Activated CD4-positive, alpha-beta T cell treated with anti-CD3 and anti-CD28 coated beads, Interleukin-2, amount 10 ng/mL, durations not matched to agents 7 days and 5 days (primary cell): Measurements from ENCODE around the gene PCMTD2. TPM values are rescaled to one million over a fixed set of nuclear protein-coding genes. Genes with fewer than 3 reads are reported as not detected.
A peak's percentile ranks its signal among the peaks of the same experiment; 100 is the strongest.

Experiments
- CTCF ChIA-PET: fragments of 350-600 bp; sonication (Branson Sonifier 250); formaldehyde crosslinking; loops from one replicate; lab custom pipeline; 2021; ENCODE audit warnings: antibody characterized with exemption; lab: Charles Lee
- POLR2A ChIA-PET: fragments of 350-600 bp; sonication (Branson Sonifier 250); formaldehyde crosslinking; loops from one replicate; lab custom pipeline; 2021; ENCODE audit warnings: antibody characterized with exemption; lab: Charles Lee
- DNase-seq: peaks from one replicate; pipeline ENCODE4 v3.0.0-alpha.2; 2020
- H3K27ac Mint-ChIP-seq: one replicate; pipeline ENCODE4 v1.8.0; 2021; ENCODE audit warnings: mild to moderate bottlenecking, moderate library complexity, mixed read lengths
- H3K27me3 Mint-ChIP-seq: one replicate; pipeline ENCODE4 v1.8.0; 2021; ENCODE audit warnings: mixed read lengths
- H3K36me3 Mint-ChIP-seq: one replicate; pipeline ENCODE4 v1.8.0; 2021; ENCODE audit warnings: low read depth, mixed read lengths
- H3K4me1 Mint-ChIP-seq: one replicate; pipeline ENCODE4 v1.8.0; 2021; ENCODE audit warnings: mixed read lengths
- H3K4me3 Mint-ChIP-seq: one replicate; pipeline ENCODE4 v1.8.0; 2021; ENCODE audit warnings: mild to moderate bottlenecking, moderate library complexity, mixed read lengths
- H3K9me3 Mint-ChIP-seq: one replicate; pipeline ENCODE4 v1.8.0; 2021; ENCODE audit warnings: mixed read lengths
- total RNA-seq, 2 experiments: library from RNA; stranded (reverse); gene quantifications; one replicate each; pipeline ENCODE4 v1.2.3, GENCODE V29; 2021

PCMTD2 gene
- total RNA-seq, 2 experiments from 2014 or later: 68.4 to 69.3 TPM

DNA sequence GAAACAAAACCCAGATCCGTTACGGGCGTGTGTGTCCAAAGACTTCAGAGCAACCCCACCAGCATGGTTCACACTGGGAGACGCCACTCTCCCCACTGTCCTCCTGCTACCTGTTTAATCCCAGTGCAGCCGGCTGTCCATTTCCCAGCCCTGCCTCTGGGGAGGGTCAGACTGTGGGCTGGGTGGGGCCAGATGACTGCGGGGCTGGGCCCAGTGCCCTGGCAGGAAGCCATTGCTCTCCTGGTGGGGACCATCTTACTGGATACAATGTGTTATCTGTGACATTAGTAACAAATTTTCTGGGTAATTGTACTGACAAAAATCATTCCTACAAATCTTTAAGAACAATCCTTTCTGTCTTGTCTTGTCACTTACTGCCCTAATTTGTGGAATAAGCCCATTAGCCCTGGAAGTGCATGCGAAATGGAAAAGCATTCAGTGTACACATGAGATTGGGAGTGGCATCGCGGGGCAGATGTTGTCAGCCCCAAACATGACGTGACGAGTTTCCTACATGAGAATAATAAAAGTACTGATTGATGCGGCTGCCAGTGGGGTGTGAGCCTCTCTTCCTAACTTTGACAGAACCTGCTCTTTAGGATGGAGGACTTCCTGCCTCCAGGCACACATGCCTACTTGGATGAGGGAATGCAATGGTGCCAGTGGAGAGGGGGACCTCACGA is 37.9 kb upstream of the PCMTD2 start:
- H3K9me3 Mint-ChIP-seq: no peaks in the 10 kb centered on the region
- H3K4me3 Mint-ChIP-seq: no peak overlapping the region
- H3K4me1 Mint-ChIP-seq: peaks cover 10% of the 10 kb centered on the region

GRCh38 chr20:64219202-64219601 is 36.3 kb upstream of the PCMTD2 start:
- no peaks in the 10 kb centered on the region for H3K27me3 Mint-ChIP-seq
- CTCF ChIA-PET: no interaction called here

More for the DNA sequence above, 37.9 kb upstream of the PCMTD2 start:
- Mint-ChIP-seq H3K27me3 (no peaks in the 10 kb centered on the region), H3K27ac (no peak overlapping the region), H3K36me3 (no peaks in the 10 kb centered on the region)
- ChIA-PET POLR2A (no interaction called here), CTCF (no interaction called here)
- no peak for DNase-seq

GRCh38 chr20:64219730-64220129 is 35.8 kb upstream of the PCMTD2 start:
- Mint-ChIP-seq H3K27ac (no peak overlapping the region), H3K4me1 (peaks cover 6% of the 10 kb centered on the region), H3K36me3 (no peaks in the 10 kb centered on the region), H3K27me3 (no peaks in the 10 kb centered on the region), H3K4me3 (no peak overlapping the region), H3K9me3 (no peaks in the 10 kb centered on the region)
- POLR2A ChIA-PET: no interaction called here
- CTCF ChIA-PET: no interaction called here
- no peak for DNase-seq

More at GRCh38 chr20:64219202-64219601, 36.3 kb upstream of the PCMTD2 start:
- peaks cover 10% of the 10 kb centered on the region for H3K4me1 Mint-ChIP-seq
- no peak overlapping the region for H3K4me3 Mint-ChIP-seq
- POLR2A ChIA-PET: no interaction called here
- no peaks in the 10 kb centered on the region for H3K36me3 Mint-ChIP-seq
- H3K27ac Mint-ChIP-seq: no peak overlapping the region
- DNase-seq: no peak
- H3K9me3 Mint-ChIP-seq: no peaks in the 10 kb centered on the region

DNA sequence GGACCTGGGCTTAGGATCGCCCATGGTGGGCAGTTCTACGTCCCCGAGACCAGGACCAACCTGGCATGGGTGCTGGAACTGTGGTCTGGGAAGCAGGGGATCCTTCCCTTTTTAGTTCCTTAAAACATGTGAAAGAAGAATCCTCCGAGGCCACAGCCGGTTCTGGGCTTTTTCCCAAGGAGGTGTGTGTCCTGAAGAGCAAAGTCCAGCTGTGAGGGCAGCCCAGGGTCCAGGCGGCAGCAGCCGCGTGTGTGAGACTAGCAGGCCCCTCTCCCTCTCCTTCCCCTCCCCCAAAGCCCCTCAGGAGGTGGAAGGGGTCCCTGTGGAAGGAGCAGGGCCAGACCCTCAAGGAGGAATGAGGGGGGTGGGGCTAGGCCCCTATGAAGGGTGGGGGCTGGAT is 35.1 kb upstream of the PCMTD2 start:
- H3K4me3 Mint-ChIP-seq: no peak overlapping the region

DNA sequence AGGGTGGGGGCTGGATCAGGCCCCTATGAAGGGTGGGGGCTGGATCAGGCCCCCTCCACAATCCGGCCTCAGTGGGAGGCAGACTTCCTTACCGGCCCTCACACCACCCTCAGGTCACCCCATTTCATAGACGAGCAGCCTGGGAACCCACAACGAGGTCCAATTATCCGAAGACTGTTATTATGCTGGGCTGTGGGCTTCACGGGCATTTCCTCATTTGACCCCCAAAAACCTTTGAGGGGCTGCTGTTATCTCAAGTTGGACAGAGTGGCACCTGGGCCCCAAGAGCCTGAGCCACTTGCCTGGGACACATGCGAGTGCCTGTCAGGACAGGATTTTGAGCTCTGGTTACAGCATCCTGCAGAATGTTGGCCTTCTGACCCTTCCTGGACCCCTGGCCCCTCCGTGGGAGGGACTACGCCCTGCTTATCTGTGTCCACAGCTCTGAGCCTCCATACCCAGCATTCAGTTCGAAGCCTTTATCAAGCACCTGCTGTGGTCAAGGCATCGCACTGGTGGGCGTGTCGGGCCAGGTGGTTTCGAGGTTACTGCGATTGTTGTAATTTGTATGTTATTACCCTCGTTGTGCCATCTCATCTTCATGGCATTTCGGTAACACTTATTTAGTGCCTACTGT is 34.5 kb upstream of the PCMTD2 start:
- no peak overlapping the region for H3K4me3 Mint-ChIP-seq
- H3K36me3 Mint-ChIP-seq: no peaks in the 10 kb centered on the region

More for the DNA sequence above, 35.1 kb upstream of the PCMTD2 start:
- POLR2A ChIA-PET: no interaction called here
- no peaks in the 10 kb centered on the region for H3K27me3 Mint-ChIP-seq
- H3K36me3 Mint-ChIP-seq: no peaks in the 10 kb centered on the region
- no peak for DNase-seq
- CTCF ChIA-PET: no interaction called here
- H3K27ac Mint-ChIP-seq: no peak overlapping the region
- peaks cover 2% of the 10 kb centered on the region for H3K4me1 Mint-ChIP-seq
- H3K9me3 Mint-ChIP-seq: no peaks in the 10 kb centered on the region

GRCh38 chr20:64222291-64222735 is 33.2 kb upstream of the PCMTD2 start:
- no peaks in the 10 kb centered on the region for H3K36me3 Mint-ChIP-seq
- H3K9me3 Mint-ChIP-seq: no peaks in the 10 kb centered on the region
- H3K27me3 Mint-ChIP-seq: no peaks in the 10 kb centered on the region
- CTCF ChIA-PET: interaction anchor here (1.4 to 1.8 kb wide), 3 partner anchors 10 to 63 kb away, joined by 3 to 4 read pairs (median 3); no protein-coding TSS in a partner anchor
- POLR2A ChIA-PET: no interaction called here
- no peak for DNase-seq
- H3K4me1 Mint-ChIP-seq: peaks cover 9% of the 10 kb centered on the region
- H3K27ac Mint-ChIP-seq: no peak overlapping the region
- no peak overlapping the region for H3K4me3 Mint-ChIP-seq

More for the DNA sequence above, 34.5 kb upstream of the PCMTD2 start:
- CTCF ChIA-PET: no interaction called here
- Mint-ChIP-seq H3K4me1 (peaks cover 2% of the 10 kb centered on the region), H3K27me3 (no peaks in the 10 kb centered on the region), H3K27ac (no peak overlapping the region), H3K9me3 (no peaks in the 10 kb centered on the region)
- no peak for DNase-seq
- POLR2A ChIA-PET: no interaction called here

GRCh38 chr20:64222851-64223525 is 32.6 kb upstream of the PCMTD2 start:
- peaks cover 11% of the 10 kb centered on the region for H3K4me1 Mint-ChIP-seq
- H3K27me3 Mint-ChIP-seq: no peaks in the 10 kb centered on the region
- no peak for DNase-seq
- H3K36me3 Mint-ChIP-seq: no peaks in the 10 kb centered on the region
- ChIA-PET POLR2A (no interaction called here), CTCF (interaction anchor here (0.6 to 1.8 kb wide), 4 partner anchors 10 to 1376 kb away, joined by 3 to 4 read pairs (median 4); no protein-coding TSS in a partner anchor)
- no peak overlapping the region for H3K27ac Mint-ChIP-seq
- no peaks in the 10 kb centered on the region for H3K9me3 Mint-ChIP-seq
- no peak overlapping the region for H3K4me3 Mint-ChIP-seq

DNA sequence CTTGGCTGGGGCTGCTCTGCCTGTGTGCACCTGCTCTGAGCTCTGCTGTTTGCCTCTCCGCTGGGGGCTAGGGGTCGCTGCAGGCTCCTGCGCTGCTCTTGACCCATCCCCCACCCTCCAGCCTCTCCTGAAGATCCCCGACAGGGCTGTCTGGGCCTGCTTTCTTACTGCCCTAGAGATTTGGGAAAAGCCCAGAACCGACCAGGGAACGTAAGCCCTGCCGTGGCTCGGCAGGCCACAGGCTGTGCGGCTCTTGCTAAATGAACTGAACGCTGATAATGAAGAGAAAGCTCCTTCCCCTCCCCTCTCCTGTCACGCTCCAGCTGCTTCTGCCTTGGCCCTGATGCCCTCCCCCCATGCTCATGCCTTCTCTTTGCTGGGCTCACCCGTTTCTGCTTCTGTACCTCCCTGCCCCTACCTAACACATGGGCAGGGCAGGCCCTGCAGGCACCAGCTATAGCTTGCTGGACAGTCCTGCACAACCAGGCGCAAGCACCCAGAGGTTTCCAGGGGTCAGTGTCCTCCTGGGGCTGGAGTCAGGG is 32.0 kb upstream of the PCMTD2 start:
- Mint-ChIP-seq H3K4me3 (no peak overlapping the region), H3K27me3 (no peaks in the 10 kb centered on the region), H3K36me3 (no peaks in the 10 kb centered on the region), H3K9me3 (no peaks in the 10 kb centered on the region), H3K27ac (no peak overlapping the region), H3K4me1 (peaks cover 15% of the 10 kb centered on the region)
- no peak for DNase-seq
- ChIA-PET CTCF (interaction anchor here (0.6 to 1.8 kb wide), 3 partner anchors 11 to 1377 kb away, joined by 3 to 4 read pairs (median 4); no protein-coding TSS in a partner anchor), POLR2A (no interaction called here)

- Mint-ChIP-seq H3K27me3 (no peaks in the 10 kb centered on the region), H3K36me3 (no peaks in the 10 kb centered on the region), H3K27ac (peak overlapping the region; percentile 0), H3K4me1 (peaks cover 15% of the 10 kb centered on the region), H3K4me3 (no peak overlapping the region), H3K9me3 (no peaks in the 10 kb centered on the region)
- POLR2A ChIA-PET: no interaction called here
- no peak for DNase-seq
- CTCF ChIA-PET: interaction anchor here (1.3 to 1.5 kb wide), 2 partner anchors 28 to 62 kb away, joined by 4 read pairs; no protein-coding TSS in a partner anchor
Observed at GRCh38 chr20:64224351-64225170, 31.0 kb upstream of the PCMTD2 start.

DNA sequence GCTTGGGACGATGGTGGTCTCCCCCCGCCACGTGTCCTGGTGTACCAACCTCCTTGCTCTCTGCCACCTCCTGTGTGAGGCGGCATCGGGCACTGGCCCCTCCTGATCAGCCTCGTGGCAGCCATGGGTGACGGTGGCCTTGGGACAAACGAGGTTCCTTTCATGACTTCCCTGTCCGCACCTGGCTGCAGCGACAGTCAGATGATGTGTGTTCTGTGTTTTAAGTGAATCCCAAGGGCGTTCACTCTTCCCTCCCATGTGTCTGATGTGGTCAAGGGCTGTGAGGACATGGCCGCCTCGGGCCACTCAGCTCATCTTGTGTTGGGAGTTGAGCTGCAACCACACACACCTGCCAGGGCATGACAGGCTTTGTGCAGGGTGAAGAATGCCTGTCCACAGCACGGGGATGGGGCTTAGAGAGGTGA is 30.4 kb upstream of the PCMTD2 start:
- no peak for DNase-seq
- Mint-ChIP-seq H3K27ac (no peak overlapping the region), H3K27me3 (no peaks in the 10 kb centered on the region), H3K9me3 (no peaks in the 10 kb centered on the region), H3K4me1 (peaks cover 15% of the 10 kb centered on the region), H3K4me3 (no peak overlapping the region), H3K36me3 (no peaks in the 10 kb centered on the region)
- ChIA-PET CTCF (interaction anchor here (1.3 to 1.5 kb wide), 2 partner anchors 27 to 61 kb away, joined by 4 read pairs; no protein-coding TSS in a partner anchor), POLR2A (no interaction called here)

- no peaks in the 10 kb centered on the region for H3K36me3 Mint-ChIP-seq
- peaks cover 15% of the 10 kb centered on the region for H3K4me1 Mint-ChIP-seq
- CTCF ChIA-PET: interaction anchor here (1.1 to 1.5 kb wide), 2 partner anchors 11 to 26 kb away, joined by 3 to 4 read pairs; no protein-coding TSS in a partner anchor
- POLR2A ChIA-PET: no interaction called here
- no peaks in the 10 kb centered on the region for H3K9me3 Mint-ChIP-seq
- H3K4me3 Mint-ChIP-seq: no peak overlapping the region
- no peak overlapping the region for H3K27ac Mint-ChIP-seq
- H3K27me3 Mint-ChIP-seq: no peaks in the 10 kb centered on the region
- DNase-seq: no peak
Observed at GRCh38 chr20:64225828-64226598, 29.5 kb upstream of the PCMTD2 start.
